B cell (primary cell): ENCODE measurements around the gene TMEM30A. TPM values are rescaled to one million over a fixed set of nuclear protein-coding genes. Genes with fewer than 3 reads are reported as not detected.

Experiments used
- ATAC-seq: fragments of 200-7000 bp; cut with Tn5 transposase; one replicate; pipeline ENCODE4 v1.10.0; 2021; ENCODE audit warnings: low read depth, mild to moderate bottlenecking, moderate number of reproducible peaks, moderate library complexity
- CTCF ChIA-PET: fragments of 350-600 bp; sonication (Branson Sonifier 250); formaldehyde crosslinking; loops from one replicate; lab custom pipeline; 2021; ENCODE audit warnings: antibody characterized with exemption, inconsistent platforms; lab: Charles Lee
- POLR2A ChIA-PET: fragments of 350-600 bp; sonication (Branson Sonifier 250); formaldehyde crosslinking; loops from one replicate; lab custom pipeline; 2021; ENCODE audit warnings: antibody characterized with exemption; lab: Charles Lee
- DNase-seq: peaks from one replicate; pipeline ENCODE4 v3.0.0; 2013
- H2AFZ ChIP-seq: 2 replicates; pipeline ENCODE4 v1.6.1; 2012; ENCODE audit warnings: mild to moderate bottlenecking, low read depth, low read length; ENCODE audit not compliant: insufficient read depth, poor library complexity, severe bottlenecking
- H3K27ac ChIP-seq, 2 donors: 1 replicate in 1 of 2; 2 replicates in 1 of 2; pipeline ENCODE4 v1.5.1; 2012 to 2013; ENCODE audit warnings: low read length in 2 of 2, mild to moderate bottlenecking in 2 of 2, moderate library complexity in 1 of 2
- H3K27me3 ChIP-seq, 4 experiments: fragments of 200-600 bp in 1 of 4; sonication (generic) in 1 of 4; replicated peaks in 1 of 4; 1 replicate in 2 of 4; 2 replicates in 2 of 4; pipeline versions ENCODE4 v1.6.1 to v1.7.0; 2013 to 2016; ENCODE audit warnings: low read length in 3 of 4, mild to moderate bottlenecking in 2 of 4, mixed read lengths in 1 of 4, moderate library complexity in 1 of 4; ENCODE audit not compliant: insufficient read depth in 4 of 4, control insufficient read depth in 3 of 4; ENCODE audit errors: control extremely low read depth in 1 of 4
- H3K36me3 ChIP-seq, 2 experiments: replicated peaks in 1 of 2; 1 replicate in 1 of 2; 2 replicates in 1 of 2; pipeline versions ENCODE4 v1.6.1 to v1.7.1; 2013; ENCODE audit warnings: low read length in 1 of 2; ENCODE audit not compliant: insufficient read depth in 2 of 2, control insufficient read depth in 1 of 2; ENCODE audit errors: control extremely low read depth in 1 of 2, extremely low read depth in 1 of 2
- H3K4me1 ChIP-seq, 2 donors: fragments of 200-600 bp in 1 of 2; sonication (generic) in 1 of 2; 1 replicate in 1 of 2; 2 replicates in 1 of 2; pipeline versions ENCODE4 v1.5.1 to v1.6.1; 2013 to 2017; ENCODE audit warnings: low read length in 2 of 2; ENCODE audit not compliant: control insufficient read depth in 2 of 2, insufficient read depth in 2 of 2
- H3K4me2 ChIP-seq: replicated peaks from 2 replicates; pipeline ENCODE3; 2012; ENCODE audit warnings: mild to moderate bottlenecking, low read depth, low read length; ENCODE audit not compliant: poor library complexity, severe bottlenecking
- H3K4me3 ChIP-seq, 5 experiments: fragments of 200-600 bp in 1 of 5; sonication (generic) in 1 of 5; 1 replicate in 3 of 5; 2 replicates in 2 of 5; pipeline versions ENCODE4 v1.5.1 to v1.7.0; 2011 to 2016; ENCODE audit warnings: low read length in 4 of 5, mild to moderate bottlenecking in 4 of 5, low read depth in 2 of 5, control low read depth in 1 of 5, moderate library complexity in 1 of 5; ENCODE audit not compliant: insufficient read depth in 1 of 5; ENCODE audit errors: control extremely low read depth in 1 of 5, extremely low read depth in 1 of 5
- H3K79me2 ChIP-seq: fragments of 200-600 bp; sonication (generic); one replicate; pipeline ENCODE4 v1.6.0; 2016; ENCODE audit warnings: low read length; ENCODE audit not compliant: control insufficient read depth, insufficient read depth
- H3K9ac ChIP-seq: fragments of 200-600 bp; sonication (generic); 2 replicates; pipeline ENCODE4 v1.6.1; 2017; ENCODE audit warnings: mild to moderate bottlenecking, low read length, moderate library complexity
- H3K9me3 ChIP-seq, 3 donors: one replicate each; pipeline versions ENCODE4 v1.6.1 to v1.7.1; 2013; ENCODE audit warnings: low read length in 2 of 3; ENCODE audit not compliant: control insufficient read depth in 2 of 3, insufficient read depth in 1 of 3; ENCODE audit errors: control extremely low read depth in 1 of 3
- H4K20me1 ChIP-seq: 2 replicates; pipeline ENCODE4 v1.6.0; 2012; ENCODE audit warnings: mild to moderate bottlenecking, low read length; ENCODE audit not compliant: insufficient read depth, control insufficient read depth, poor library complexity, severe bottlenecking
- H3K27ac Mint-ChIP-seq: one replicate; pipeline ENCODE4 v1.8.0; 2021; ENCODE audit warnings: mixed read lengths
- H3K27me3 Mint-ChIP-seq: one replicate; pipeline ENCODE4 v1.8.0; 2021; ENCODE audit warnings: mixed read lengths
- H3K4me1 Mint-ChIP-seq: one replicate; pipeline ENCODE4 v1.8.0; 2021; ENCODE audit warnings: mixed read lengths
- H3K4me3 Mint-ChIP-seq: one replicate; pipeline ENCODE4 v1.8.0; 2021; ENCODE audit warnings: mixed read lengths
- H3K9me3 Mint-ChIP-seq: one replicate; pipeline ENCODE4 v1.8.0; 2022; ENCODE audit warnings: mixed read lengths; ENCODE audit not compliant: insufficient read depth
- CTCF ChIP-seq: fragments of 200-600 bp; IDR thresholded peaks from one replicate; pipeline ENCODE4 v1.8.0; 2022; ENCODE audit warnings: antibody characterized with exemption, mild to moderate bottlenecking
- EZH2 ChIP-seq: IDR thresholded peaks from 2 replicates; pipeline ENCODE4 v1.6.1; 2012; ENCODE audit warnings: borderline replicate concordance, low read depth, mild to moderate bottlenecking, moderate library complexity, low read length; ENCODE audit not compliant: insufficient read depth, poor library complexity, severe bottlenecking
- WGBS: methylation state at CpG from one replicate; pipeline ENCODE4 v1.1.5; 2013; ENCODE audit warnings: missing lambda C conversion rate; ENCODE audit not compliant: insufficient coverage; 5-methylcytosine and 5-hydroxymethylcytosine counted together
- intact Hi-C: fragments of 100-400 bp; cut with micrococcal nuclease; formaldehyde crosslinking; loops from one replicate; pipeline ENCODE4 v1.10.0; 2022
- polyA plus RNA-seq: library from polyadenylated mRNA; depleted of rRNA; stranded (reverse); fragments of >200 nt; gene quantifications from 2 replicates; pipeline ENCODE4 v1.2.3, GENCODE V29; 2012
- total RNA-seq, 2 donors: library from RNA; stranded (reverse); fragments of 120-200 nt in 1 of 2; gene quantifications; 1 replicate in 1 of 2; 2 replicates in 1 of 2; pipeline versions ENCODE4 v1.2.3 to v1.2.4, GENCODE V29; 2013 to 2022

The TMEM30A gene
- total and polyA plus RNA-seq, 2 donors (not counting 1 experiment from before 2014, with no cell fraction given): 4.7 to 53.9 TPM

- ATAC-seq (no peak), DNase-seq (no peak)
- Mint-ChIP-seq H3K4me1 (peaks cover 7% of the 10 kb centered on the region), H3K27me3 (no peaks in the 10 kb centered on the region), H3K9me3 (no peaks in the 10 kb centered on the region), H3K27ac (no peak overlapping the region), H3K4me3 (no peak overlapping the region)
- H3K4me1 ChIP-seq: no peaks in the 10 kb centered on the region
- no peak overlapping the region for H3K27ac ChIP-seq
- no peaks in the 10 kb centered on the region for H3K36me3 ChIP-seq
- CTCF ChIA-PET: interaction anchor here (0.5 kb wide), 1 partner anchor 78 kb away, joined by 3 read pairs; no protein-coding TSS in a partner anchor
- H2AFZ ChIP-seq: no peak overlapping the region
- peaks cover 30% of the 10 kb centered on the region for H3K79me2 ChIP-seq
- no peak overlapping the region for H3K4me2 ChIP-seq
- TF ChIP-seq CTCF: no peak
- no peak for TF ChIP-seq EZH2
- no peaks in the 10 kb centered on the region for H4K20me1 ChIP-seq
- WGBS: no CpG with 5 or more reads among the region's 2 CpGs
- POLR2A ChIA-PET: no interaction called here
- H3K9me3 ChIP-seq: no peaks in the 10 kb centered on the region
- intact Hi-C loops: no loop called here
- H3K27me3 ChIP-seq: no peaks in the 10 kb centered on the region
- no peak overlapping the region for H3K4me3 ChIP-seq
- H3K9ac ChIP-seq: no peak overlapping the region
Measured at GRCh38 chr6:75291331-75291730, 6.7 kb upstream of the TMEM30A start.

GRCh38 chr6:75290136-75290945 is 5.7 kb upstream of the TMEM30A start:
- Histone ChIP-seq H3K79me2 (peaks cover 40% of the 10 kb centered on the region), H3K9me3 (no peaks in the 10 kb centered on the region), H2AFZ (no peak overlapping the region), H3K4me2 (no peak overlapping the region), H3K27me3 (no peaks in the 10 kb centered on the region), H3K27ac (no peak overlapping the region), H3K4me1 (peaks cover 3 to 6% of the 10 kb centered on the region in 2 donors), H4K20me1 (no peaks in the 10 kb centered on the region), H3K4me3 (no peak overlapping the region), H3K9ac (no peak overlapping the region), H3K36me3 (no peaks in the 10 kb centered on the region)
- intact Hi-C loops: no loop called here
- no peak overlapping the region for H3K27ac Mint-ChIP-seq
- H3K4me1 Mint-ChIP-seq: peaks cover 8% of the 10 kb centered on the region
- no peak for DNase-seq
- ATAC-seq: no peak
- H3K9me3 Mint-ChIP-seq: no peaks in the 10 kb centered on the region
- ChIA-PET POLR2A (no interaction called here), CTCF (interaction anchor here (0.5 to 1.0 kb wide), 2 partner anchors 23 to 77 kb away, joined by 3 to 4 read pairs; no protein-coding TSS in a partner anchor)
- TF ChIP-seq EZH2: no peak
- no peak for TF ChIP-seq CTCF
- H3K4me3 Mint-ChIP-seq: no peak overlapping the region
- no peaks in the 10 kb centered on the region for H3K27me3 Mint-ChIP-seq
- WGBS: 100% methylated on average over 1 of the region's 7 CpGs
